HEK293T (cell line): ENCODE data around the gene PBOV1.

ENCODE experiments used
- CTCF ChIA-PET: fragments of 350-600 bp; formaldehyde crosslinking; extraction: SDS; loops from one replicate; lab custom pipeline; 2021; ENCODE audit warnings: antibody characterized with exemption, inconsistent platforms; lab: Yijun Ruan, JAX
- POLR2A ChIA-PET: fragments of 350-600 bp; formaldehyde crosslinking; extraction: SDS; loops from one replicate; lab custom pipeline; 2020; ENCODE audit warnings: antibody characterized with exemption, inconsistent platforms; lab: Yijun Ruan, JAX
- DNase-seq: peaks from one replicate; pipeline ENCODE4 v3.0.0; 2012; ENCODE audit warnings: mixed read lengths; ENCODE audit errors: extremely low spot score
- ARNT ChIP-seq: fragments of 450-650 bp; IDR thresholded peaks from 2 replicates; pipeline ENCODE4 v1.6.1; 2017; ENCODE audit warnings: mild to moderate bottlenecking
- BHLHE40 ChIP-seq: fragments of 450-650 bp; IDR thresholded peaks from 2 replicates; pipeline ENCODE4 v1.6.1; 2016; ENCODE audit warnings: mild to moderate bottlenecking, moderate library complexity, borderline replicate concordance
- CTBP1 ChIP-seq: fragments of 450-650 bp; IDR thresholded peaks from 2 replicates; pipeline ENCODE4 v1.6.1; 2016; ENCODE audit warnings: borderline replicate concordance
- ELF4 ChIP-seq: fragments of 450-650 bp; IDR thresholded peaks from 2 replicates; pipeline ENCODE4 v1.6.1; 2017; ENCODE audit warnings: antibody characterized with exemption
- FOXA1 ChIP-seq: fragments of 450-650 bp; IDR thresholded peaks from 2 replicates; pipeline ENCODE4 v1.6.1; 2016; ENCODE audit warnings: mild to moderate bottlenecking
- FOXK2 ChIP-seq: fragments of 450-650 bp; IDR thresholded peaks from 2 replicates; pipeline ENCODE4 v1.6.1; 2016; ENCODE audit warnings: mild to moderate bottlenecking
- FOXM1 ChIP-seq: fragments of 450-650 bp; IDR thresholded peaks from 2 replicates; pipeline ENCODE4 v1.6.1; 2017; ENCODE audit warnings: mild to moderate bottlenecking, borderline replicate concordance
- HDGF ChIP-seq: fragments of 450-650 bp; IDR thresholded peaks from 2 replicates; pipeline ENCODE4 v1.6.1; 2017; ENCODE audit warnings: antibody characterized with exemption, borderline replicate concordance
- L3MBTL2 ChIP-seq: fragments of 450-650 bp; conservative IDR thresholded peaks from 2 replicates; pipeline ENCODE4 v1.6.1; 2016; ENCODE audit warnings: mild to moderate bottlenecking
- LEF1 ChIP-seq: fragments of 450-650 bp; IDR thresholded peaks from 2 replicates; pipeline ENCODE4 v1.6.1; 2017; ENCODE audit warnings: mild to moderate bottlenecking, borderline replicate concordance
- NFRKB ChIP-seq: fragments of 450-650 bp; IDR thresholded peaks from 2 replicates; pipeline ENCODE4 v1.6.1; 2016; ENCODE audit warnings: mild to moderate bottlenecking, moderate library complexity
- PKNOX1 ChIP-seq: fragments of 450-650 bp; IDR thresholded peaks from 2 replicates; pipeline ENCODE4 v1.6.1; 2016
- SP1 ChIP-seq: fragments of 450-650 bp; IDR thresholded peaks from 2 replicates; pipeline ENCODE4 v1.6.1; 2017
- SUZ12 ChIP-seq: fragments of 450-650 bp; IDR thresholded peaks from 2 replicates; pipeline ENCODE4 v1.6.1; 2016; ENCODE audit warnings: mild to moderate bottlenecking
- TARDBP ChIP-seq: fragments of 450-650 bp; IDR thresholded peaks from 2 replicates; pipeline ENCODE4 v1.6.1; 2016
- ZNF384 ChIP-seq: fragments of 450-650 bp; IDR thresholded peaks from 2 replicates; pipeline ENCODE4 v1.6.1; 2016

The PBOV1 gene

GRCh38 chr6:138242987-138243592 lies 24.8 kb upstream of the PBOV1 start:
- no peak for DNase-seq
- ChIA-PET POLR2A (no interaction called here), CTCF (no interaction called here)
- TF ChIP-seq SP1 (no peak), LEF1 (no peak), SUZ12 (no peak)

GRCh38 chr6:138241934-138242333 lies 23.6 kb upstream of the PBOV1 start:
- ChIA-PET POLR2A (no interaction called here), CTCF (no interaction called here)
- TF ChIP-seq ELF4 (no peak), LEF1 (no peak), CTBP1 (no peak), FOXM1 (no peak), HDGF (no peak), SP1 (no peak), NFRKB (no peak), PKNOX1 (no peak), FOXA1 (no peak), FOXK2 (no peak)
- no peak for DNase-seq

- ChIA-PET CTCF (no interaction called here), POLR2A (no interaction called here)
- no peak for DNase-seq
- TF ChIP-seq SUZ12: no peak
- no peak for TF ChIP-seq HDGF
- no peak for TF ChIP-seq L3MBTL2
- TF ChIP-seq ELF4: no peak
- TF ChIP-seq TARDBP: no peak
- no peak for TF ChIP-seq BHLHE40
- TF ChIP-seq FOXA1: no peak
- no peak for TF ChIP-seq PKNOX1
- TF ChIP-seq ARNT: no peak
- no peak for TF ChIP-seq ZNF384
- no peak for TF ChIP-seq FOXK2
- no peak for TF ChIP-seq FOXM1
- TF ChIP-seq LEF1: no peak
- no peak for TF ChIP-seq SP1
- TF ChIP-seq CTBP1: no peak
- no peak for TF ChIP-seq NFRKB
These were observed 23.1 kb upstream of the PBOV1 start for GRCh38 chr6:138241381-138241780.

- POLR2A ChIA-PET: no interaction called here
- TF ChIP-seq HDGF: no peak
- TF ChIP-seq NFRKB: no peak
- no peak for TF ChIP-seq TARDBP
- no peak for TF ChIP-seq ARNT
- TF ChIP-seq FOXA1: no peak
- TF ChIP-seq SUZ12: no peak
- TF ChIP-seq ZNF384: no peak
- no peak for TF ChIP-seq SP1
- no peak for TF ChIP-seq LEF1
- TF ChIP-seq CTBP1: no peak
- no peak for TF ChIP-seq ELF4
- TF ChIP-seq FOXM1: no peak
- DNase-seq: no peak
- CTCF ChIA-PET: no interaction called here
These were observed 22.4 kb upstream of the PBOV1 start for GRCh38 chr6:138240476-138241245.

GRCh38 chr6:138239774-138240173 lies 21.5 kb upstream of the PBOV1 start:
- no peak for TF ChIP-seq NFRKB
- no peak for TF ChIP-seq ZNF384
- TF ChIP-seq SP1: no peak
- TF ChIP-seq TARDBP: no peak
- TF ChIP-seq LEF1: no peak
- CTCF ChIA-PET: no interaction called here
- POLR2A ChIA-PET: no interaction called here
- DNase-seq: no peak

- TF ChIP-seq FOXK2 (no peak), FOXM1 (no peak), L3MBTL2 (no peak), NFRKB (no peak), BHLHE40 (no peak), TARDBP (no peak), HDGF (no peak), LEF1 (no peak), PKNOX1 (no peak), ARNT (no peak), ZNF384 (no peak), ELF4 (no peak), SP1 (no peak), CTBP1 (no peak), SUZ12 (no peak), FOXA1 (no peak)
- no peak for DNase-seq
- ChIA-PET POLR2A (no interaction called here), CTCF (no interaction called here)
These were observed 20.1 kb upstream of the PBOV1 start for GRCh38 chr6:138238368-138238767.
